Measurements from ENCODE around the gene UBE2G2.

UBE2G2 gene

DNA sequence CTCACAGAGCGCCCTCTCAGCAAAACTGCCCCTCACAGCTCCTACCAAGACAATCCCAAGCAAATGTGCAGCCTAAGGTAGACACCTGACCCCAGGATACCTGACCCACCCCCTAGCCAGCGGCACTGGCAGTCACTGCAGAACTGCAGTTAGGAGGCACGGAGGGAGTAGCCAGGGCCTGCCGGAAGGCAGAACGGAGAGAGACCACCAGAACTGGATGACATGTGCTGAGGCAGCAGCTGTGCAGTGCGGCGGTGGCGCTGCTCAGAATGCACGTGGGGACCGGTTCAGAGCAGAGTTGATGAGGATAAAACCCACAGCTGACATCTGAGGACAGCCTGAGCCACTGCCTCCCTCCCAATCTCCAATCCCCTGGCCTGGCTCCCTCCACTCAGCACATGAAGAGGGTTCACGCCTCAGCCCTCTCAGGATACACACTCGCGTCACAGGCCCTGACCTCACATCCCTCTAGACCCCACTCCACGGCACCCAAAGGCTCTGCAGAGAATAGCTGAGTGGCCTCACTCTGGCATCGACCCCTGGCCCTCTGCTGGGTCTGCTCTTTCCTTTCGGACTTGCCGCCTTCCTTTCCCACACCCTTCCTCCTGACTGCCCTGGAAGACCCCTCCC is 29.6 kb downstream of the UBE2G2 start:
- in situ Hi-C loops (cut with MboI; ENCODE audit: low sequenced_read_pairs), result no loop called here

GRCh38 chr21:44767834-44768831 is 33.5 kb downstream of the UBE2G2 start:
- in situ Hi-C loops (cut with MboI; ENCODE audit: low sequenced_read_pairs), result no loop called here

GRCh38 chr21:44766818-44767354 is 34.7 kb downstream of the UBE2G2 start:
- in situ Hi-C loops (cut with MboI; ENCODE audit: low sequenced_read_pairs), result no loop called here

DNA sequence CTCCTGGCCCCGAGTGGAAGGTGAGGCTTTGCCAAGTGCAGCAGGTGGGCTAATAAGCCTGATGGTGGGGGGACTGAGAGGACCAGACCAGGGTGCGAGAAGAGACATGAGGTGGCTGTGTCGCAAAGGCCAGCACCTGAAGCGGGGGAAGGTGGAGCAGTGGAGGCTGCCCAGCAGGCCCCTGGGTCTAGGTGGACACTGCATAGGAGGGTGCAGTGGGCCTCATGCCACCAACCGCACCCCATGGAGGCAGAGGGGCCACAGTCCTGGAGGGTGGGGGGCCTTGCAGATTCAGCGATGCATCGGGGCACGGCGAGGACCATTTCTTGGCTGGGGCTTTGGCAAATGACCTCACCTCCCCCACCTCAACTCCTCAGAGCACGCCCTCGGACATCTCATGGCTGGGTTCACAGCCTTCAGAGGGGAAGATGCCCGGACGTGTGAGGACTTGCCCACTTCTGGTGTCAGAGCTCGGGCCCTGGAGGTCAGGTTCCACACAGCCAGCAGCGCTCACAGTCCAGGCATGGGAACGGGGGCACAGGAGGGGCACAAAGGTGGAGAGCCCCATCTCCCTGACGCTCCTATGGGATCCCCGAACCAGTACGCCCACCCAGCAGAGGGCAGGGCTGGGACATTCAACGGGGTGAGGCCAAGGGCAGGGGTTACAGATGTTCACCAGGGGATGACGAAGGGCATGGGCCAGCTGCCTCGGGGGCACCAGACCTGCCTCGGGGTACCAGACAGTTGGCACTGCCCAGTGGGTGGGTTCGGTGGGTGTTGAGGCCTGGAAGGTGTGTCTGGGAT is 35.4 kb downstream of the UBE2G2 start:
- in situ Hi-C loops (cut with MboI; ENCODE audit: low sequenced_read_pairs), result no loop called here

- in situ Hi-C loops (cut with MboI; ENCODE audit: low sequenced_read_pairs), result no loop called here
Measured at GRCh38 chr21:44765231-44766013, 36.2 kb downstream of the UBE2G2 start.

DNA sequence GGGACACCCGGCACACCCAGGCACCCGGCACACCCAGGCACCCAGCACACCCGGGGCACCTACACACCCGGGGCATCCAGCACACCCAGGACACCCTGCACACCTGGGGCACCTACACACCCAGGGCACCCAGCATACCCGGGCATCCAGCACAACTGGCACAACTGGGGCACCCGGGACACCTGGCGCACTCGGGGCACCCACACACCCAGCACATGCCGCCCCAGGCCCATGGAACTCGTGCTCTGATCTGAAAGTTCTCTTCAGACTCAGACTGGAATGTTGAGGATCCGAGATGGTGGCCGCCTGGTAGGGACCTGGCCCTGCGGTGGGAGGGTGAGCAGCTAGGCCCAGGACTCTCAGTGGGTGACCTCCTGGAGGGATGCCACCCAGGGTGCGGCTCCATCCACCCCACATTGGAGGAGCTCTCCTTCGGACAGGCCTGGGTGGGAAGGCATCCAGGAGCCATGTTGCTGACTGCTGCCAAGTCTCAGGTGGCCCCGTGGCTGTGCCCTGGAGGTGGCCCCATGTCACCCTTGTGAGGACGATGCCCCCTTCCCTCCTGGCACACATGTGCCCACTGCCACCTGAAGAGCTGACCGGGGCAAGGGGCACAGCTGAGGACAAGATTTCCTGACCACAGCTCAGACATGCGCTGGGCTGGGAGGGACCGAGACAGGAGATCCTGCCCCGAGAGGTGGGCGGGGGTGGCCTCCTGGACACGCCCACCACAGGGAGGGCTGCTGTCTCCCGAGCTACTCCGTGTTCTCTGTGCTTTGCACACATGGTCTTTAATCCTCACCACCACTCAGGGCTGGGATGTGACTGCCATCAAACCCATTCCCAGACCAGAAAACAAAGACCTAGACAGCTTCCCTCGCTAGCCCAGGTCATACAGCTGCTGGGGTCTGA is 37.0 kb downstream of the UBE2G2 start:
- in situ Hi-C loops (cut with MboI; ENCODE audit: low sequenced_read_pairs), result no loop called here

DNA sequence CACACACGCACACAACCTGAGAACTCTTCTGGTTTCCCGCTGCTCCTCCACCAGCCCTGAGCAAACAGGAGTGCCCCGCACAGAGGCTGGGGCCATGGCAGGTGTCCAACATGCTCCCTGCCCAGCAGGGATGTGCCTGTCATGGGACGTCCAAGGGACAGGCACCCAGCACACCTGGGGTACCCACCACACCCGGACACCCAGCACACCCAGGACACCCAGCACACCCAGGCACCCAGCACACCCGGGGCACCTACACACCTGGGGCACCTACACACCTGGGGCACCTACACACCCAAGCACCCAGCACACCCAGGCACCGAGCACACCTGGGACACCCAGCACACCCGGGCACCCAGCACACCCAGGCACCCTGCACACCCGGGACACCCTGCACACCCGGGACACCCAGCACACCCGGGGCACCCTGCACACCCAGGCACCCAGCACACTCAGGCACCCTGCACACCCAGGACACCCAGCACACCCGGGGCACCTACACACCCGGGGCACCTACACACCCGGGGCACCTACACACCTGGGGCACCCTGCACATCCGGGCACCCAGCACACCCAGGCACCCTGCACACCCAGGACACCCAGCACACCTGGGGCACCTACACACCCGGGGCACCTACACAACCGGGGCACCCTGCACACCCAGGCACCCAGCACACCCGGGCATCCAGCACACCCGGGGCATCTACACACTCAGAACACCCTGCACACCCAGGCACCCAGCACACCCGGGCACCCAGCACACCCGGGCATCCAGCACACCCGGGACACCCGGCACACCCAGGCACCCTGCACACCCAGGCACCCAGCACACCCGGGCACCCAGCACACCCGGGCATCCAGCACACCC is 37.9 kb downstream of the UBE2G2 start:
- in situ Hi-C loops (cut with MboI; ENCODE audit: low sequenced_read_pairs), result no loop called here

- in situ Hi-C loops (cut with MboI; ENCODE audit: low sequenced_read_pairs), result no loop called here
Measured at GRCh38 chr21:44763050-44763378, 38.6 kb downstream of the UBE2G2 start.

- in situ Hi-C loops (cut with MboI; ENCODE audit: low sequenced_read_pairs), result no loop called here
Measured at GRCh38 chr21:44762221-44763049, 39.2 kb downstream of the UBE2G2 start.

DNA sequence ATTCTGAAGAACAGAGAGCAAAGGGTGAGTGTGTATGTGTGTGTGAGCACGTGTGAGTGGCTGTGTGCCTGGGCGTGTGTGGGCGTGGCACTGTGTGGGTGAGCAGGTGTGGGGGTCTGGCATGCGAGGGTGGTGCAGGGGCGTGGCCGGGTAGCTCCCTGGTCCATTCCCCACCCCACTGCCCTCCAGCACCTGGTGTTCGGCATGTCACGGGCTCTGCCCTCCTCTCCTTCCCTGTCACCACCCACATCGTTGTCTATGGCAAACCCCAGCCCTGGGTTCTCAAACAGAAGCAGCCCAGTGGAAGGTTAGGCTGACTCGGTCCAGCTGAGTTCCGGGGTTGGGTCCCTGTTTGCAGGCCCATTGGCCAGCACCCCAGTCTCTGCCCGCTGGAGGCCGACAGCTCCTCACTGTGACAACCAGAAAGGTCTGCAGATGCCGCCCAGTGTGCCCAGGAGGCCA is 39.8 kb downstream of the UBE2G2 start:
- in situ Hi-C loops (cut with MboI; ENCODE audit: low sequenced_read_pairs), result no loop called here

DNA sequence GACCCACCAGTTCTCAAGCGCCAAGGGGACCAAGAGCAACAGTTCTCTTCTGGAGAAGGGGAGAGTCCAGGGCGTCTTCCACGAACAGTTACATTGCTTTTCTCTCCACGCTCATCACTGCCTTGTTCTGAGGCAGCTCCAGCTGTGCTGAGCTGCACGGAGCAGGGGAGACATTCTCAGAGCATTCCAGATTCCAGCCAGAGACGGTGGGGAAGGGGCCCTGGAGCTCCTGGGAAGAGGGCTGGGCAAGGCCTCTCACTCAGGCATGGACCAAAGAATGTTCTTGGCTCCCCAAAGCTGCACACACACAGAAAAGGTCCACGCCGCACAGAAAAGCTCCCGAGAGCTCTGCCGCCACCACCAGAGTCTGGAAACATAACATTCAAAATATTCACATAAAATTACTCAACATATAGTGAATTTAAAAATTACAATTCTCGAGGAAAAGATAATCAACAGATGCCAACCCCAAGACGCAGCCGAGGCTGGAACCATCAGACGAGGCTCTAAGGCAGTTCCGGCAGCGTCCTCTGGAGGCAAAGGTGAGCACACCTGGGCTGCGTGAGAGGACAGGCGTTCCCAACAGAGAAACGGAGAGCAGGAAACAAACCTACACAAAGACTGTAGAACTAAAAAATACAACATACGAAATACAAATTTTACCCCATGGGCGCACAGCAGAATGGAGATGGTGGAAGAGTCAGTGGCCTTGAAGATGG is 40.5 kb downstream of the UBE2G2 start:
- in situ Hi-C loops (cut with MboI; ENCODE audit: low sequenced_read_pairs), result no loop called here

- in situ Hi-C loops (cut with MboI; ENCODE audit: low sequenced_read_pairs), result no loop called here
Measured at GRCh38 chr21:44760376-44760775, 41.2 kb downstream of the UBE2G2 start.

DNA sequence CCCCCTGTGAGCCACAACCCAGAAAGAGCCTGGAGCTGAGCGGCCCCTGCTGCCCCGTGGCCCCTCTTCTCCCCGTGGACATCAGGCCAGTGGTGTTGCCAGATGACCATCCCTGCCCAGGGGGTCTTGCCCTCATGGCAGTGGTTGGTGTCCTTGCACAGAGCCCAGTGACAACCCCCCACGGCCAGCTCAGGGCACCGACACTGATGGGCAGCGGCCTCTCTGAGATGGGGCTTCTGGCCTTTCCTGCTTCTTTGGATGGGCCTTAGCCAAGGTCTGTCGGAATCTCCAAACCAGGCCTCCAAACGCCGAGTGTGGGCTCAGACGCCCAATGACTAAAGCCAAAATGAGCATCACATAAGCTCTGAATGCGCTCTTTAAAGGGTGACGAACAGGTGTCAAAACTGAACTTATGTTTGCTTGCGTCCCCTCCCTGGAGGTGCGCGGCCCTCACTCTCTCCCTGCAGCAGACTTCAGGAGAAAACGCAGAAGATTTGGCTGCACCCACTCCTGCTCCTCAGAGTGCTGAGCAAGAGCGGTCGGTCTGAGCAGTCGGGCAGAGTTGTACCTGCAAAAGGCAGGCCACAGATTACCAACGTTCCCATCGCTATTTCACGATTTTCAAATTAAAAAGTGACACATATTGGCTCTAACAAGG is 41.9 kb downstream of the UBE2G2 start:
- in situ Hi-C loops (cut with MboI; ENCODE audit: low sequenced_read_pairs), result no loop called here

DNA sequence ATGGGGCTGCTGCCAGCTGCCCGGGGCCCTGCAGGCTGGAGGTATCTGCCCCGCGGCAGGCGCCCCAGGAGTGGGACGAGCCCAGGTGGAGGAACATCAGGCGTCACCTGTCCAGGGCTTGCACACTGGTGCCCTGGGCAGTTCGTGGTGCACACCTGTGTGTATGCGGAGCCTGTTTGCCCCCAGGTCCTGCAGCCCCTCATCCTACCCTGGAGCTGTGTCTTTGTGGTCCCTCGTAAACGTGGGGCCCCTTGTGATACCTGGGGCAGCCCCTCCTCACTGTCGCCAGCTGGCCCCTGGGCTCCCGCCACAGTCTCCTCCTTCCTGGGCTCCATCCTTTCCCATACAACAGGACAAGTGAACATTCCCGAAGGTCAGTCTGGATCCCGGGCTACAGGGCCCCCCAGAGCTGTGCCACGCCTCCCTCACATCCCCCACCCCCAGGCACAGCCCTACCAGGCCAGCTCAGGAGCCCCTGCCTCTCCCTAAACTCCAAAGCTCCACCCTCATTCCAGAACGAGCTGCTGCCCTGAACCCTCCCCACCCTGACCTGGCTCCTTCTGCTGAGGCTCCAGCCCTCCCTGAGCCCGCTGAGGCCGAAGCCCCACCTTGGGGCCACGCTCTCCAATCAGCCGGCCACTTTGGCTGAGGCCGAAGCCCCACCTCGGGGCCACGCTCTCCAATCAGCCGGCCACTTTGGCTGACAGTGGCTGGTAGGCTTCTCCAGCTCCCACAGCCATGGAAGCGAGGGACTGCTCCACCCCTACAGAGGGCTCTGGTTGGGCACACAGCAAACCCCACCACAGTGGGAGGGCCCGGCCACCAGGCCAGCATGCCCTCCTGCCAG is 42.6 kb downstream of the UBE2G2 start:
- in situ Hi-C loops (cut with MboI; ENCODE audit: low sequenced_read_pairs), result no loop called here

GRCh38 chr21:44758141-44758561 is 43.5 kb downstream of the UBE2G2 start:
- in situ Hi-C loops (cut with MboI; ENCODE audit: low sequenced_read_pairs), result no loop called here

All from HL-60/S4 treated with retinoic acid at 250 ng/mL for 4 days and 3 days (cell line).